Measurements from ENCODE around the gene DPEP2NB.
"Not testable (repeated sequence)": the region's sequence is repeated elsewhere in the genome, so short reads cannot be mapped to it uniquely, and the experiment has no call there.

DPEP2NB gene

DNA sequence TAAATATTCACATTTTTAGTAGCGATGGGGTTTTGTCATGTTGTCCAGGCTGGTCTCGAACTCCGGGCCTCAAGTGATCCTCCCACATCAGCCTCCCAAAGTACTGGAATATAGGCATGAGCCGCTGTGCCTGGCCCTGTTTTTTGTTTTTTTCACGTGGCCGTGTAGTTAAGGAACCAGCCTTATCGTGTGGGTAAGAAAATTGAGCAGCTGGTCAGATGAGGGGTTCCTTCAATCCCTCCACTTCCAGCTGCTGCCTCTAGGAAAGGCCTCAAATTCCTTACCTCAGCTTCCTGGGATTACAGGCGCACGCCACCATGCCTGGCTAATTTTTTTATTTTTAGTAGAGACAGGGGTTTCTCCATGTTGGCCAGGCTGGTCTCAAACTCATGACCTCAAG, 10.5 kb downstream of the DPEP2NB start:
- no peak for DNase-seq (ENCODE audit: low read depth)
- H3K4me3 ChIP-seq (ENCODE audit: control insufficient read depth, low read depth, low read length): no peak overlapping the region
- TF ChIP-seq, protein P1, sequence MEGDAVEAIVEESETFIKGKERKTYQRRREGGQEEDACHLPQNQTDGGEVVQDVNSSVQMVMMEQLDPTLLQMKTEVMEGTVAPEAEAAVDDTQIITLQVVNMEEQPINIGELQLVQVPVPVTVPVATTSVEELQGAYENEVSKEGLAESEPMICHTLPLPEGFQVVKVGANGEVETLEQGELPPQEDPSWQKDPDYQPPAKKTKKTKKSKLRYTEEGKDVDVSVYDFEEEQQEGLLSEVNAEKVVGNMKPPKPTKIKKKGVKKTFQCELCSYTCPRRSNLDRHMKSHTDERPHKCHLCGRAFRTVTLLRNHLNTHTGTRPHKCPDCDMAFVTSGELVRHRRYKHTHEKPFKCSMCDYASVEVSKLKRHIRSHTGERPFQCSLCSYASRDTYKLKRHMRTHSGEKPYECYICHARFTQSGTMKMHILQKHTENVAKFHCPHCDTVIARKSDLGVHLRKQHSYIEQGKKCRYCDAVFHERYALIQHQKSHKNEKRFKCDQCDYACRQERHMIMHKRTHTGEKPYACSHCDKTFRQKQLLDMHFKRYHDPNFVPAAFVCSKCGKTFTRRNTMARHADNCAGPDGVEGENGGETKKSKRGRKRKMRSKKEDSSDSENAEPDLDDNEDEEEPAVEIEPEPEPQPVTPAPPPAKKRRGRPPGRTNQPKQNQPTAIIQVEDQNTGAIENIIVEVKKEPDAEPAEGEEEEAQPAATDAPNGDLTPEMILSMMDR (conservative IDR thresholded peaks at IDR 0.05; ENCODE audit: control insufficient read depth, insufficient read depth, low read depth, low read length): no peak

DNA sequence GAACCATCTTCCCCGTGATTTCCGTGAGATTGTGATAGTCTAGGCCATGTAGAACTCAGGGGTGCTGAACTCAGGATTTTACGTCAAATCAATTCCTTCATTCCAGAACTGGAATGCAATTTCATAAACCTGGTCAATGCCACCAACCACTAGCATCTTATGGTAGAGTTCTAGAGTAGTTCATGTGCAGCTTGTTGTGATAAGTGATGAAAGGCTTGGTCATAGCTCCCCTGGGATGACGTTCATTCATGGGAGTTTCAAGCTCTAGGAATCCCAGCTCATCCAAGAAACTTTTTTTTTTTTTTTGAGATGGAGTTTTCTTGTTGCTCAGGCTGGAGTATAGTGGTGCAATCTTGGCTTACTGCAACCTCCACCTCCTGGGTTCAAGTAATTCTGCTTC, 12.7 kb downstream of the DPEP2NB start:
- DNase-seq (ENCODE audit: low read depth): peak; percentile 87
- no peak overlapping the region for H3K4me3 ChIP-seq (ENCODE audit: control insufficient read depth, low read depth, low read length)
- TF ChIP-seq, protein P1 (conservative IDR thresholded peaks at IDR 0.05; ENCODE audit: control insufficient read depth, insufficient read depth, low read depth, low read length): no peak

DNA sequence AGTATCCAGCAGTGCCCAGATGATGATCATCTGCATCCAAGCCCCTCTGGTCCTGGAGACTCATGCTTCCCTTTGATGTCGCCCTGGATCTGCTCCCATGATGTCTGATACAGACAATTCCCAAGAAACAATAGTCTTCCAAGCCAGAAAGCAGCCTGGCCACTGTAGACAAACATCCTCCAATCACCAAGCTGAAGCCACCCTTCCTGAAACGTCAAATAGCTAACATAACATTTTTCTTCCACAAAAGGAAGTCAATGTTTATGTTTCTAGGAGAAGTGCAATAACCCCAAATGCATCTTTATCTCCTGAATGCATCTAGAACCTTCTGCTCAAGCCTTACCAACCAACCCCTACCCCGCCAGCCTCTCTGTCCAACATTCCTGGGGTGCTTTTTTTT, 15.3 kb downstream of the DPEP2NB start:
- H3K4me3 ChIP-seq (ENCODE audit: control insufficient read depth, low read depth, low read length): no peak overlapping the region
- TF ChIP-seq, protein P1 (conservative IDR thresholded peaks at IDR 0.05; ENCODE audit: control insufficient read depth, insufficient read depth, low read depth, low read length): no peak
- DNase-seq (ENCODE audit: low read depth): no peak

DNA sequence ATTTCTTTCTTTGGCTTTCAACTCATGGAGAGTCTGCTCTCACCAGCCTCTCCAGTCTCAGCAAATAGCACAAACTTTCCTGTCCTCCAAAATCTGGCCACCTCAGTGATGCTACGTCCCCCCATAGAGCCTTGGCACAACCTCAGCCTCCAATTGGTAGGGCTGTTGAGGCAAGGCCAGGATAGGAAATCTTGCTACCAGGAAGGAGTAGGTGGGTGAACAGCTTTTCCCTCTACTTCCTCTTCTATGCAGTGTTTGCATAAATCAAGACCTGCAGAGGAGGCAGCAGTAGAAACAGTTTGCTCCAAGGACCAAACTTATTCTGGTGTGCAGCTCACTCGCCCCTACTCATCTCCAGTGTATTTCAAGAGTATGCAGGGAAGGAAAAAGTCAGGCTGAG, 15.7 kb downstream of the DPEP2NB start:
- TF ChIP-seq, protein P1 (conservative IDR thresholded peaks at IDR 0.05; ENCODE audit: control insufficient read depth, insufficient read depth, low read depth, low read length): no peak
- H3K4me3 ChIP-seq (ENCODE audit: control insufficient read depth, low read depth, low read length): no peak overlapping the region
- DNase-seq (ENCODE audit: low read depth): no peak

DNA sequence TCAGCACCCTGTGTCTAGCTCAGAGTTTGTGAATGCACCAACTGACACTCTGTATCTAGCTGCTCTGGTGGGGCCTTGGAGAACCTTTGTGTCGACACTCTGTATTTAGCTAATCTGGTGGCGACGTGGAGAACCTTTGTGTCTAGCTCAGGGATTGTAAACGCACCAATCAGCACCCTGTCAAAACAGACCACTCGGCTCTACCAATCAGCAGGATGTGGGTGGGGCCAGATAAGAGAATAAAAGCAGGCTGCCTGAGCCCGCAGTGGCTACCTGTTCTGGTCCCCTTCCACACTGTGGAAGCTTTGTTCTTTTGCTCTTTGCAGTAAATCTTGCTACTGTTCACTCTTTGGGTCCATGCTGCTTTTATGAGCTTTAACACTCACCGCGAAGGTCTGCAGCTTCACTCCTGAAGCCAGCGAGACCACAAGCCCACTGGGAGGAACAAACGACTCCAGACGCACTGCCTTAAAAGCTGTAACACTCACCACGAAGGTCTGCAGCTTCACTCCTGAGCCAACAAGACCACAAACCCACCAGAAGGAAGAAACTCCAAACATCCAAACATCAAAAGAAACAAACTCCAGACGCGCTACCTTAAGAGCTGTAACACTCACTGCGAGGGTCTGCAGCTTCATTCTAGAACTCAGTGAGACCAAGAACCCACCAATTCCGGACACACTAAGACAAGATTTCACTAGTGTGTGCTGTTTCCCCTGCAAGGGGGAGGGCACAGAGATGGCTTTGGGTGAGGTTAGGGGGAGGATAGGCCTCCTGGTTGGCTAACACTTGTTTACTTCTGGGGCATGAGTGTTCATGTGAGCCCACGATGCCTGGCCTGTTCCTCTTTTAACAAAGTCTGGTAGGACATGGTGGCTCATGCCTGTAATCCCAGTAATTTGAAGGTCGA, 16.7 kb downstream of the DPEP2NB start, which contains the start of gene DPEP2:
Gene DPEP2 (minus strand): TSS at position 706 of the 910 bp plus-strand sequence. CDS start 6,272 bp downstream, outside the sequence.
- not testable (repeated sequence) for DNase-seq (ENCODE audit: low read depth); H3K4me3 ChIP-seq (ENCODE audit: control insufficient read depth, low read depth, low read length)

DNA sequence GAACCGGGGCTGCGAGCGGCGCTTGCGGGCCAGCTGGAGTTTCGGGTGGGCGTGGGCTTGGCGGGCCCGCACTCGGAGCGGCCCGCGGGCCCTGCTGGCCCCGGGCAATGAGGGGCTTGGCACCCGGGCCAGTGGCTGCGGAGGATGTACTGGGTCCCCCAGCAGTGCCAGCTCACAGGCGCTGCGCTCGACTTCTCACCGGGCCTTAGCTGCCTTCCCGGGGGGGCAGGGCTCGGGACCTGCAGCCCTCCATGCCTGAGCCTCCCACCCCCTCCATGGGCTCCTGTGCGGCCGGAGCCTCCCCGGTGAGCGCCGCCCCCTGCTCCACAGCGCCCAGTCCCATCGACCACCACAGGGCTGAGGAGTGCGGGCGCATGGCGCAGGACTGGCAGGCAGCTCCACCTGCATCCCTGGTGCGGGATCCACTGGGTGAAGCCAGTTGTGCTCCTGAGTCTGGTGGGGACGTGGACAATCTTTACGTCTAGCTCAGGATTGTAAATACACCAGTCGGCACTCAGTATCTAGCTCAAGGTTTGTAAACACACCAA, 17.4 kb downstream of the DPEP2NB start:
- DNase-seq (ENCODE audit: low read depth); H3K4me3 ChIP-seq (ENCODE audit: control insufficient read depth, low read depth, low read length): not testable (repeated sequence)

DNA sequence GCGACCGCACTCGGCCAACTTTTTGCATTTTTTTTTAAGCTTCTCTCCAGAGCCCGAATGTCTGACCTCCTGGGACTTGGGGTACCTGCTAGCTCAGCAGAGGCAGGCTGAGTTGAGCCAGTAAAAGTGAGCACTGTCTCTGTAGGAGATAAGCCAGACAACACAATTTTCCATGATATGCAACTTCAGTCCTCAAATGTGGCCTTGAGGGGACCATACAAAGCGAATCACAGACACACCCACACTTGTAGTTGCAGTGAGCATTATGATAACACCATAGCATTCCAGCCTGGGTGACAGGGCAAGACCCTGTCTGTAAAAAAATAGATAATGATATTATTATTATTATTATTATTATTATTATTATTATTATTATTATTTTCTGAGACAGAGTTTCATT, 19.0 kb downstream of the DPEP2NB start:
- TF ChIP-seq, protein P1 (conservative IDR thresholded peaks at IDR 0.05; ENCODE audit: control insufficient read depth, insufficient read depth, low read depth, low read length): no peak
- DNase-seq (ENCODE audit: low read depth): no peak
- H3K4me3 ChIP-seq (ENCODE audit: control insufficient read depth, low read depth, low read length): no peak overlapping the region

All from fibroblast of mammary gland (primary cell).